Measurements from ENCODE around the gene KIFC3.

DNA sequence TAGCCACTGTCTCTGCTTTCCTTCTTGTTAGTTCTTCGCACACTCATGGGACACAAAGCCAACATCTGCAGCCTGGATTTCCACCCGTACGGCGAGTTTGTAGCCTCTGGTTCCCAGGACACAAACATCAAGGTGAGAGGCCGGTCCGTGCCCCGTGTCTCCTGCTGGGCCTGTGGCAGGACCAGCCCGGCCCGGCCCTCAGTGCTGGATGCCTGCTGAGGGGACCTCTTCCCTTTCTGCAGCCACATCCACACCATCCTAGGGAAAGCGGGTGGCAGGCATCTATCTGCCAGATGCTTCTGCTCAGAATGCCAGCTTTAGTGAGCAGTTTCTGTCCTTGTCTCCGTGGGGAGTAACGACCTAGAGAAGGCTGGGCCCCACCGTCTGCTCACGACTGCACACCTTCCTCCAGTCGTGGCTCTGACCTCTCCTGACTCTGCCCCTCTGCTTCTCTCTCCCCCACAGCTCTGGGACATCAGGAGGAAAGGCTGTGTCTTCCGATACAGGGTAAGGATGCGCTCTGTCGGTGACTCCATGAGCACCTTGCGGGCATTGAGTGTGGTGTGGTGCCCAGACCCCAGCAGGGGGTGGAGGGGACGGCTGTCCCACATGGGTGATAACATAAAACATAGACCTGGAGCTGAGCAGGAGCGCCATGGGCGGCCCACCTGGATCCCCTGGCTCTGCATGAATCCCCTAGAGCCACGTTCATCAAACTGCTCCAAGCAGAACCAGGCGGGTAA is 51.3 kb downstream of the KIFC3 start:
- TF ChIP-seq, protein P1, sequence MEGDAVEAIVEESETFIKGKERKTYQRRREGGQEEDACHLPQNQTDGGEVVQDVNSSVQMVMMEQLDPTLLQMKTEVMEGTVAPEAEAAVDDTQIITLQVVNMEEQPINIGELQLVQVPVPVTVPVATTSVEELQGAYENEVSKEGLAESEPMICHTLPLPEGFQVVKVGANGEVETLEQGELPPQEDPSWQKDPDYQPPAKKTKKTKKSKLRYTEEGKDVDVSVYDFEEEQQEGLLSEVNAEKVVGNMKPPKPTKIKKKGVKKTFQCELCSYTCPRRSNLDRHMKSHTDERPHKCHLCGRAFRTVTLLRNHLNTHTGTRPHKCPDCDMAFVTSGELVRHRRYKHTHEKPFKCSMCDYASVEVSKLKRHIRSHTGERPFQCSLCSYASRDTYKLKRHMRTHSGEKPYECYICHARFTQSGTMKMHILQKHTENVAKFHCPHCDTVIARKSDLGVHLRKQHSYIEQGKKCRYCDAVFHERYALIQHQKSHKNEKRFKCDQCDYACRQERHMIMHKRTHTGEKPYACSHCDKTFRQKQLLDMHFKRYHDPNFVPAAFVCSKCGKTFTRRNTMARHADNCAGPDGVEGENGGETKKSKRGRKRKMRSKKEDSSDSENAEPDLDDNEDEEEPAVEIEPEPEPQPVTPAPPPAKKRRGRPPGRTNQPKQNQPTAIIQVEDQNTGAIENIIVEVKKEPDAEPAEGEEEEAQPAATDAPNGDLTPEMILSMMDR (IDR thresholded peaks at IDR 0.05) = no peak
- TF ChIP-seq POLR2A (IDR thresholded peaks at IDR 0.05) (no peak), POLR2AphosphoS5 (IDR thresholded peaks at IDR 0.05) (no peak), EP300 (IDR thresholded peaks at IDR 0.05) (no peak)
